Neutrophil (primary cell): ENCODE data around the gene PRKCSH.
"Not testable (repeated sequence)": the region's sequence is repeated elsewhere in the genome, so short reads cannot be mapped to it uniquely, and the experiment has no call there.

Experiments
- H3K27ac ChIP-seq: fragments of 200-600 bp; sonication (generic); 2 replicates; pipeline ENCODE4 v1.5.1; 2016; ENCODE audit warnings: mild to moderate bottlenecking, moderate library complexity
- H3K27me3 ChIP-seq: fragments of 200-600 bp; sonication (generic); 2 replicates; pipeline ENCODE4 v1.6.0; 2016; ENCODE audit warnings: mild to moderate bottlenecking
- H3K36me3 ChIP-seq: fragments of 200-600 bp; sonication (generic); 2 replicates; pipeline ENCODE4 v1.5.1; 2017
- H3K4me1 ChIP-seq, 2 experiments: fragments of 200-600 bp in 1 of 2; sonication (generic) in 1 of 2; 1 replicate in 1 of 2; 2 replicates in 1 of 2; pipeline versions ENCODE4 v1.5.1 to v1.6.1; 2013 to 2016; ENCODE audit warnings: low read depth in 1 of 2, low read length in 1 of 2, mild to moderate bottlenecking in 1 of 2, moderate library complexity in 1 of 2; ENCODE audit not compliant: control insufficient read depth in 1 of 2, insufficient read depth in 1 of 2
- H3K4me3 ChIP-seq, 2 experiments: fragments of 200-600 bp in 1 of 2; sonication (generic) in 1 of 2; 1 replicate in 1 of 2; 2 replicates in 1 of 2; pipeline ENCODE4 v1.5.1; 2013 to 2016; ENCODE audit warnings: low read depth in 1 of 2, low read length in 1 of 2, mild to moderate bottlenecking in 1 of 2, moderate library complexity in 1 of 2
- H3K9me3 ChIP-seq: fragments of 200-600 bp; sonication (generic); 2 replicates; pipeline ENCODE4 v1.5.1; 2016
- TF ChIP-seq, protein P1 (sequence below): fragments of 200-600 bp; sonication (generic); IDR thresholded peaks from 2 replicates; pipeline ENCODE4 v1.5.1; 2016; ENCODE audit warnings: antibody characterized with exemption

Gene PRKCSH

DNA sequence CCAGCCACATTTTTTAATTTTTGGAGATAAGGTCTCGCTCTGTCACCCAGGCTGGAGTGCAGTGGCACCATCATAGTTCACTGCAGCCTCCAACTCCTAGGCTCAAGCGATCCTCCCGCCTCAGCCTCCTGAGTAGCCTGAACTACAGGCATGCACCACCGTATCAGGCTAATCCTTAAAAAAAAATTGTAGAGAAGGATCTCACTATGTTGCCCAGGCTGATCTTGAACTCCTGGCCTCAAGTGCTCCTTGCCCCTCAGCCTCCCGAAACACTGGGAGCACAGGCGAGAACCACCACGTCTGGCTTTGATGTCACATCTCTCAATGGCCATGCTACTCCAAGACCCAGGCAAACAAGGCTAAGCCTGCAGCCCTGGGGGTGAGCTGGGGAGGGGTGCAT is 21.2 kb downstream of the PRKCSH start:
- TF ChIP-seq, protein P1, sequence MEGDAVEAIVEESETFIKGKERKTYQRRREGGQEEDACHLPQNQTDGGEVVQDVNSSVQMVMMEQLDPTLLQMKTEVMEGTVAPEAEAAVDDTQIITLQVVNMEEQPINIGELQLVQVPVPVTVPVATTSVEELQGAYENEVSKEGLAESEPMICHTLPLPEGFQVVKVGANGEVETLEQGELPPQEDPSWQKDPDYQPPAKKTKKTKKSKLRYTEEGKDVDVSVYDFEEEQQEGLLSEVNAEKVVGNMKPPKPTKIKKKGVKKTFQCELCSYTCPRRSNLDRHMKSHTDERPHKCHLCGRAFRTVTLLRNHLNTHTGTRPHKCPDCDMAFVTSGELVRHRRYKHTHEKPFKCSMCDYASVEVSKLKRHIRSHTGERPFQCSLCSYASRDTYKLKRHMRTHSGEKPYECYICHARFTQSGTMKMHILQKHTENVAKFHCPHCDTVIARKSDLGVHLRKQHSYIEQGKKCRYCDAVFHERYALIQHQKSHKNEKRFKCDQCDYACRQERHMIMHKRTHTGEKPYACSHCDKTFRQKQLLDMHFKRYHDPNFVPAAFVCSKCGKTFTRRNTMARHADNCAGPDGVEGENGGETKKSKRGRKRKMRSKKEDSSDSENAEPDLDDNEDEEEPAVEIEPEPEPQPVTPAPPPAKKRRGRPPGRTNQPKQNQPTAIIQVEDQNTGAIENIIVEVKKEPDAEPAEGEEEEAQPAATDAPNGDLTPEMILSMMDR: no peak
- no peaks in the 10 kb centered on the region for H3K36me3 ChIP-seq
- no peaks in the 10 kb centered on the region for H3K9me3 ChIP-seq
- no peak overlapping the region for H3K27ac ChIP-seq
- H3K27me3 ChIP-seq: peaks cover 62% of the 10 kb centered on the region
- no peaks in the 10 kb centered on the region for H3K4me1 ChIP-seq
- no peak overlapping the region for H3K4me3 ChIP-seq

DNA sequence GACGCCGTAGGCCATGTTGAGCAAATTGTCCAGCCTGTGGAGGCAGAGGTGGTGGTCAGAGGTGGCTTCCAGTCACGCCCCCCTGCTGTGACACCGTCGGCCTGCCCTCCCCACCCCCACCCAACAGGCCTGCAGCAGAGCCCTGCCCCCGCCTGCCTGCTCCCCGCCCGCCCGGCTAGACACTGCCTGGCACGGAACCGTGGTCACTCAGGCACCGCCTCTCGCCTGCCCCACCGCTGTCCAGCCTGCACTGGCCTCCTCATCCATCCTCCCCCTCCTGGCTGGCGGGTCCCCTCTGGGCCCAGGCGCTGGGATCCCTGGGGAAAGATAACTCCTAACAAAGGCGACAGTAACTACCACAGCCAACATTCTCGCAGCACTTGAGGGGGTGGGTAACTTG is 21.7 kb downstream of the PRKCSH start:
- Histone ChIP-seq H3K27me3 (peaks cover 57% of the 10 kb centered on the region), H3K36me3 (no peaks in the 10 kb centered on the region), H3K4me1 (no peaks in the 10 kb centered on the region), H3K9me3 (no peaks in the 10 kb centered on the region), H3K27ac (no peak overlapping the region), H3K4me3 (no peak overlapping the region)
- TF ChIP-seq, protein P1: no peak

DNA sequence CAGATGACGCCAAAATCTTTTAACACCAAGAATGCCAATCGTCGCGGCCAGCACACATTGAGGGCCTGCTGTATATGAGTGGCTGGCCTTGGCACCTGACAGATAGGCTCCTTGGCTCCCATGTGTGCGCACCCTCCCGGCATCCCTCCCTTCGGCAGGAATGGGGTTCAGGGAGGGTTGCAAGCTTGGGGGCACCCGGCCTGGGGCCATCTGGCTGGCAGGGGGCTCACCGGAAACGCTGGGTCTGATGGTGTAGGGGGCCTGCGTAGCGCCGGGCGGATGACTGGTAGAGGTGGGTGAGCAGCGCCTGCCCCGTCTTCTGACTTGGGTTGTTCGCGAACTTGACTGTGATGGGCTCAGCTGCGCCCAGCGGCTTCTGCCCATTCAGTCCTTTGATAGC is 22.4 kb downstream of the PRKCSH start:
- TF ChIP-seq, protein P1: no peak
- H3K27me3 ChIP-seq: peaks cover 53% of the 10 kb centered on the region
- no peak overlapping the region for H3K4me3 ChIP-seq
- no peaks in the 10 kb centered on the region for H3K36me3 ChIP-seq
- no peaks in the 10 kb centered on the region for H3K4me1 ChIP-seq
- H3K27ac ChIP-seq: no peak overlapping the region
- H3K9me3 ChIP-seq: no peaks in the 10 kb centered on the region

DNA sequence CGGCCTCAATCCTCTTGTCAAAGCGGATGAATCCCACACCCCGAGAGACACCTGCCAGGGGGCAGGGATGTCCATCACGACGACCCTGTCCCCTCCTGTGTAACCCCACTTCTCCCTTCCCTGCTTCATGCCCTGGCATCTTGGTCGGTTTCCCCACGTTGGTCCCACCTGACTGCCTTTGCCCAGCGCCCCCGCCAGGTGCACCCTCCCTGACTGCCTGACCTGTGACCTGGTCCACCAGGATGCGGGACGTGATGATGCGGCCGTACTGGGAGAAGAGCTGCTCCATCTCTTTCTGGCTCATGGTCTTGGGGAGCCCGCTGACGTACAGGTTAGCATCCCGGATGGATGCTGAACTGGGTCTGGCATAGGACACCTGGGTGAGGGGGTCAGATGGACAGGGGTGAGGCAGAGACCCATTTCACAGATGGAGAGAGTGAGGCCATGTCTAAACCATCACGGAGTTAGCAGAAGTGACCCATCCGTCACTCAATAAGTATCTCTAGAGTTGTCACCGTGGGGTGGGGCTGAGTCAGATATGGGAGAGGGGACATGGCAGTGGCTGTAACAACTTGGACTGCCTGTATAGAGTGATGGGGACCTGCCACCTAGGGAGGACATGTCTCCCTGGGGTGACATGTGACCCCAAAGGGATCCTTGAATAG is 22.9 kb downstream of the PRKCSH start:
- Histone ChIP-seq H3K36me3 (no peaks in the 10 kb centered on the region), H3K4me1 (no peaks in the 10 kb centered on the region)
- TF ChIP-seq, protein P1: no peak

DNA sequence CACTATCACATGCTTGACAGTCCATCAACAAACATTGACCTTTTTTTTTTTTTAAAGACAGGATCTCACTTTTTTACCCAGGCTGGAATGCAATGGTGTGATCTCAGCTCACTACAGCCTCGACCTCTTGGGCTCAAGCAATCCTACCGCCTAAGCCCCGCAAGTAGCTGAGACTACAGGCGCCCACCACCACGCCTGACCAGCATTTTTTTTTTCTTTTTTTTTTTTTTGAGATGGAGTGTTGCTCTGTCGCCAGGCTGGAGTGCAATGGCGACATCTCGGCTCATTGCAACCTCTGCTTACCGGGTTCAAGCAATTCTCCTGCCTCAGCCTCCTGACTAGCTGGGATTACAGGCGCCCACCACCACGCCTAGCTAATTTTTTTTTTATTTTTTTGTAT is 23.5 kb downstream of the PRKCSH start:
- H3K36me3 ChIP-seq, H3K4me1 ChIP-seq, H3K9me3 ChIP-seq, H3K4me3 ChIP-seq, H3K27ac ChIP-seq: not testable (repeated sequence)
- peaks cover 43% of the 10 kb centered on the region for H3K27me3 ChIP-seq

More for the DNA sequence above, 22.9 kb downstream of the PRKCSH start:
- Histone ChIP-seq H3K4me3 (no peak overlapping the region), H3K9me3 (no peaks in the 10 kb centered on the region), H3K27ac (no peak overlapping the region), H3K27me3 (peaks cover 47% of the 10 kb centered on the region)

DNA sequence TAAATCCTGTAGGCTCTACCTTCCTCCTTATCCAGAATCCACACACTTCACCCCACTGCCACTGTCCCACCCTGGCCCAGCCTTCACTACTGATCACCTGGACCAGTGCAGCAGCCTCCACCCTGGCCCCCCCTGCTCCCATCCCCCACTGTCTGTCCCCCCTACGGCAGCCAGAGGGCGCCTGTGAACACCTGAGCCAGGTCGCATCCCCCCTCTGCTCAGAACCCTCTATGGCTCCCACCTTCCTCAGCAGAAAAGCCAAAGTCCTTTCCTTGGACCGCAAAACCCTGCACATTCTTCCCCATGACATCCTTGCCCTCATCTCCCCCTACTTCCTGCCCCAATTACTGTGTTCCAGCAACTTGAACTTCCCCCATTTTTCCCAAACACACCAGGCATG is 24.8 kb downstream of the PRKCSH start:
- Histone ChIP-seq H3K4me1 (no peaks in the 10 kb centered on the region), H3K9me3 (no peaks in the 10 kb centered on the region), H3K27me3 (peaks cover 33% of the 10 kb centered on the region), H3K36me3 (no peaks in the 10 kb centered on the region), H3K27ac (no peak overlapping the region), H3K4me3 (no peak overlapping the region)
- TF ChIP-seq, protein P1: peak; percentile 18
